ENCODE measurements around the gene ZCCHC7. TPM values are rescaled to one million over a fixed set of nuclear protein-coding genes. Genes with fewer than 3 reads are reported as not detected.

ZCCHC7 gene
- total and polyA plus RNA-seq, 9 of the 15 experiments (the other 6 are each of a cell fraction or from before 2014, with no cell fraction given) = 34.1 to 68.9 (median 48.8) TPM

- TF ChIP-seq STAT6 (CRISPR knock-in tag; IDR thresholded peaks at IDR 0.05) (no peak), FOXM1 (IDR thresholded peaks at IDR 0.05; ENCODE audit: low read depth) (no peak), FOXM1 (CRISPR knock-in tag; IDR thresholded peaks at IDR 0.05; ENCODE audit: low read depth) (no peak), XRCC5 (IDR thresholded peaks at IDR 0.05; ENCODE audit: low read depth, low read length) (no peak), MTA2 (IDR thresholded peaks at IDR 0.05; ENCODE audit: low read depth) (no peak), ADNP (tag; IDR thresholded peaks at IDR 0.05) (no peak), PHTF2 (CRISPR knock-in tag; IDR thresholded peaks at IDR 0.05) (no peak), TAF7 (tag; IDR thresholded peaks at IDR 0.05) (no peak), ZNF232 (CRISPR knock-in tag; IDR thresholded peaks at IDR 0.05) (no peak), RBM17 (IDR thresholded peaks at IDR 0.05; ENCODE audit: borderline replicate concordance, low read depth, low read length) (no peak), REST (IDR thresholded peaks at IDR 0.05; ENCODE audit: borderline replicate concordance) (no peak), REST (CRISPR knock-in tag; IDR thresholded peaks at IDR 0.05; ENCODE audit: low read depth) (no peak), ZNF75A (CRISPR knock-in tag; IDR thresholded peaks at IDR 0.05) (no peak), PTBP1 (IDR thresholded peaks at IDR 0.05; ENCODE audit: low read depth, low read length) (no peak), KLF16 (IDR thresholded peaks at IDR 0.05) (no peak), ZFP1 (CRISPR knock-in tag; IDR thresholded peaks at IDR 0.05) (no peak), NFIX (CRISPR knock-in tag; IDR thresholded peaks at IDR 0.05; ENCODE audit: low read depth) (no peak), ILF3 (IDR thresholded peaks at IDR 0.05; ENCODE audit: borderline replicate concordance) (no peak)
- TF ChIP-seq, protein P1, sequence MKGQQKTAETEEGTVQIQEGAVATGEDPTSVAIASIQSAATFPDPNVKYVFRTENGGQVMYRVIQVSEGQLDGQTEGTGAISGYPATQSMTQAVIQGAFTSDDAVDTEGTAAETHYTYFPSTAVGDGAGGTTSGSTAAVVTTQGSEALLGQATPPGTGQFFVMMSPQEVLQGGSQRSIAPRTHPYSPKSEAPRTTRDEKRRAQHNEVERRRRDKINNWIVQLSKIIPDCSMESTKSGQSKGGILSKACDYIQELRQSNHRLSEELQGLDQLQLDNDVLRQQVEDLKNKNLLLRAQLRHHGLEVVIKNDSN (CRISPR knock-in tag; IDR thresholded peaks at IDR 0.05) = peak; percentile 52
Observed at GRCh38 chr9:37395229-37395628, 274.9 kb downstream of the ZCCHC7 start (continued).
